HEK293 (cell line): ENCODE results near the gene CDAN1.

Experiments used
- BCL11A ChIP-seq: fragments of 450-650 bp; formaldehyde crosslinking; IDR thresholded peaks from 2 replicates; pipeline ENCODE4 v1.5.1; 2016; ENCODE audit warnings: low read depth, missing biosample characterization, missing genetic modification characterization
- KLF1 ChIP-seq: fragments of 450-650 bp; formaldehyde crosslinking; IDR thresholded peaks from 2 replicates; pipeline ENCODE4 v1.5.1; 2016; ENCODE audit warnings: missing biosample characterization, missing genetic modification characterization
- KLF16 ChIP-seq: fragments of 450-650 bp; formaldehyde crosslinking; IDR thresholded peaks from 2 replicates; pipeline ENCODE4 v1.5.1; 2017; ENCODE audit warnings: missing biosample characterization, missing genetic modification characterization
- KLF9 ChIP-seq: fragments of 450-650 bp; formaldehyde crosslinking; IDR thresholded peaks from 2 replicates; pipeline ENCODE4 v1.5.1; 2016; ENCODE audit warnings: missing biosample characterization, missing genetic modification characterization, low read depth
- YY1 ChIP-seq: fragments of 450-650 bp; formaldehyde crosslinking; IDR thresholded peaks from 2 replicates; pipeline ENCODE4 v1.5.1; 2018; ENCODE audit warnings: missing biosample characterization, missing genetic modification characterization
- ZBTB7A ChIP-seq: fragments of 450-650 bp; formaldehyde crosslinking; IDR thresholded peaks from 2 replicates; pipeline ENCODE4 v1.5.1; 2016; ENCODE audit warnings: low read depth, missing biosample characterization, missing genetic modification characterization
- ZNF10 ChIP-seq: fragments of 450-650 bp; formaldehyde crosslinking; IDR thresholded peaks from 2 replicates; pipeline ENCODE4 v1.5.1; 2017; ENCODE audit warnings: missing biosample characterization, missing genetic modification characterization
- ZNF169 ChIP-seq: fragments of 450-650 bp; formaldehyde crosslinking; IDR thresholded peaks from 2 replicates; pipeline ENCODE4 v1.5.1; 2016; ENCODE audit warnings: missing biosample characterization, missing genetic modification characterization
- ZNF24 ChIP-seq: fragments of 450-650 bp; formaldehyde crosslinking; IDR thresholded peaks from 2 replicates; pipeline ENCODE4 v1.5.1; 2016; ENCODE audit warnings: missing biosample characterization, missing genetic modification characterization
- ZNF670 ChIP-seq: fragments of 450-650 bp; formaldehyde crosslinking; IDR thresholded peaks from 2 replicates; pipeline ENCODE4 v1.5.1; 2016; ENCODE audit warnings: missing biosample characterization, missing genetic modification characterization, low read depth
- TF ChIP-seq, protein P1 (sequence below): fragments of 450-650 bp; formaldehyde crosslinking; IDR thresholded peaks from 2 replicates; pipeline ENCODE4 v1.5.1; 2016; ENCODE audit warnings: missing biosample characterization, missing genetic modification characterization
- TF ChIP-seq, protein P2 (sequence below): fragments of 450-650 bp; formaldehyde crosslinking; IDR thresholded peaks from 2 replicates; pipeline ENCODE4 v1.5.1; 2016; ENCODE audit warnings: missing biosample characterization, missing genetic modification characterization
- TF ChIP-seq, protein P3 (sequence below): fragments of 450-650 bp; formaldehyde crosslinking; IDR thresholded peaks from 2 replicates; pipeline ENCODE4 v1.5.1; 2016; ENCODE audit warnings: missing biosample characterization, missing genetic modification characterization, low read depth

DNA sequence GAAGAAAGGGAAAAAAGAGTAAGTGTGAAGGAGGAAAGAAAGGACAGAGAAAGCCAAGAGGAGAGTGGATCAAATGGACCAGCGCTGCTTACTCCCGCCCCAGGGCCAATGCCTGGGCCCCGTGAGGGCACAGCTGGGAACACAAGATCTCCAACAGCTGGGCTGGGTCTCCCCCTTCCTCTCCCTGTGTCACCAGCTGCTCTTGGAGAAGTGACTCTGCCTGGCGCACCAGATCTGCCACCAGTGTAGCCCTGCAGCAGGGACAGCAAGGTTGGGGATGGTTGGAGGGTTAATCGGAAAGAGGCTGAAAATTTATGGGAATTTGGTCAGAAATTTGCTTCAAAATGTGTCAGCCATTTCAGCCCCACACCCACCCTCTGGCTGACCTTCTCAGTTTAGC is 8.4 kb downstream of the CDAN1 start:
- TF ChIP-seq, protein P1, sequence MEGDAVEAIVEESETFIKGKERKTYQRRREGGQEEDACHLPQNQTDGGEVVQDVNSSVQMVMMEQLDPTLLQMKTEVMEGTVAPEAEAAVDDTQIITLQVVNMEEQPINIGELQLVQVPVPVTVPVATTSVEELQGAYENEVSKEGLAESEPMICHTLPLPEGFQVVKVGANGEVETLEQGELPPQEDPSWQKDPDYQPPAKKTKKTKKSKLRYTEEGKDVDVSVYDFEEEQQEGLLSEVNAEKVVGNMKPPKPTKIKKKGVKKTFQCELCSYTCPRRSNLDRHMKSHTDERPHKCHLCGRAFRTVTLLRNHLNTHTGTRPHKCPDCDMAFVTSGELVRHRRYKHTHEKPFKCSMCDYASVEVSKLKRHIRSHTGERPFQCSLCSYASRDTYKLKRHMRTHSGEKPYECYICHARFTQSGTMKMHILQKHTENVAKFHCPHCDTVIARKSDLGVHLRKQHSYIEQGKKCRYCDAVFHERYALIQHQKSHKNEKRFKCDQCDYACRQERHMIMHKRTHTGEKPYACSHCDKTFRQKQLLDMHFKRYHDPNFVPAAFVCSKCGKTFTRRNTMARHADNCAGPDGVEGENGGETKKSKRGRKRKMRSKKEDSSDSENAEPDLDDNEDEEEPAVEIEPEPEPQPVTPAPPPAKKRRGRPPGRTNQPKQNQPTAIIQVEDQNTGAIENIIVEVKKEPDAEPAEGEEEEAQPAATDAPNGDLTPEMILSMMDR (tag by site-specific recombination): no peak
- no peak for TF ChIP-seq BCL11A
- no peak for TF ChIP-seq ZNF24 (tag by site-specific recombination)
- TF ChIP-seq, protein P2, sequence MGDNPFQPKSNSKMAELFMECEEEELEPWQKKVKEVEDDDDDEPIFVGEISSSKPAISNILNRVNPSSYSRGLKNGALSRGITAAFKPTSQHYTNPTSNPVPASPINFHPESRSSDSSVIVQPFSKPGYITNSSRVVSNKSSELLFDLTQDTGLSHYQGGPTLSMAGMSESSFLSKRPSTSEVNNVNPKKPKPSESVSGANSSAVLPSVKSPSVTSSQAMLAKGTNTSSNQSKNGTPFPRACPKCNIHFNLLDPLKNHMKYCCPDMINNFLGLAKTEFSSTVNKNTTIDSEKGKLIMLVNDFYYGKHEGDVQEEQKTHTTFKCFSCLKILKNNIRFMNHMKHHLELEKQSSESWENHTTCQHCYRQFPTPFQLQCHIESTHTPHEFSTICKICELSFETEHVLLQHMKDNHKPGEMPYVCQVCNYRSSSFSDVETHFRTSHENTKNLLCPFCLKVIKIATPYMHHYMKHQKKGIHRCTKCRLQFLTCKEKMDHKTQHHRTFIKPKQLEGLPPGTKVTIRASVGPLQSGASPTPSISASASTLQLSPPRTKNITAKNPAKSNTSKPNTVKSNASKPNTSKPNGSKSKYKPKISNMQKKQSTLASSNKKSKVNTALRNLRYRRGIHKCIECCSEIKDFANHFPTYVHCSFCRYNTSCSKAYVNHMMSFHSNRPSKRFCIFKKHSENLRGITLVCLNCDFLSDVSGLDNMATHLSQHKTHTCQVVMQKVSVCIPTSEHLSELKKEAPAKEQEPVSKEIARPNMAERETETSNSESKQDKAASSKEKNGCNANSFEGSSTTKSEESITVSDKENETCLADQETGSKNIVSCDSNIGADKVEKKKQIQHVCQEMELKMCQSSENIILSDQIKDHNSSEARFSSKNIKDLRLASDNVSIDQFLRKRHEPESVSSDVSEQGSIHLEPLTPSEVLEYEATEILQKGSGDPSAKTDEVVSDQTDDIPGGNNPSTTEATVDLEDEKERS (tag by site-specific recombination): no peak
- TF ChIP-seq KLF1: no peak
- no peak for TF ChIP-seq YY1 (tag by site-specific recombination)
- TF ChIP-seq, protein P3, sequence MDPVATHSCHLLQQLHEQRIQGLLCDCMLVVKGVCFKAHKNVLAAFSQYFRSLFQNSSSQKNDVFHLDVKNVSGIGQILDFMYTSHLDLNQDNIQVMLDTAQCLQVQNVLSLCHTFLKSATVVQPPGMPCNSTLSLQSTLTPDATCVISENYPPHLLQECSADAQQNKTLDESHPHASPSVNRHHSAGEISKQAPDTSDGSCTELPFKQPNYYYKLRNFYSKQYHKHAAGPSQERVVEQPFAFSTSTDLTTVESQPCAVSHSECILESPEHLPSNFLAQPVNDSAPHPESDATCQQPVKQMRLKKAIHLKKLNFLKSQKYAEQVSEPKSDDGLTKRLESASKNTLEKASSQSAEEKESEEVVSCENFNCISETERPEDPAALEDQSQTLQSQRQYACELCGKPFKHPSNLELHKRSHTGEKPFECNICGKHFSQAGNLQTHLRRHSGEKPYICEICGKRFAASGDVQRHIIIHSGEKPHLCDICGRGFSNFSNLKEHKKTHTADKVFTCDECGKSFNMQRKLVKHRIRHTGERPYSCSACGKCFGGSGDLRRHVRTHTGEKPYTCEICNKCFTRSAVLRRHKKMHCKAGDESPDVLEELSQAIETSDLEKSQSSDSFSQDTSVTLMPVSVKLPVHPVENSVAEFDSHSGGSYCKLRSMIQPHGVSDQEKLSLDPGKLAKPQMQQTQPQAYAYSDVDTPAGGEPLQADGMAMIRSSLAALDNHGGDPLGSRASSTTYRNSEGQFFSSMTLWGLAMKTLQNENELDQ: no peak
- TF ChIP-seq KLF16: no peak
- TF ChIP-seq KLF9: no peak
- no peak for TF ChIP-seq ZNF10 (tag by site-specific recombination)
- no peak for TF ChIP-seq ZNF670 (tag by site-specific recombination)
- TF ChIP-seq ZNF169 (tag by site-specific recombination): no peak
- TF ChIP-seq ZBTB7A: no peak
